Stimulated activated effector memory CD8-positive, alpha-beta T cell treated with anti-CD3 and anti-CD28 coated beads, Interleukin-12 subunit alpha, Interleukin-12 subunit beta, amount 100 ng/mL, for 72 hours (primary cell): Measurements from ENCODE around the gene CCL7.

Experiments used
- ATAC-seq: fragments of 150-1000 bp; cut with Tn5 transposase; 2 replicates; pipeline ENCODE4 v1.10.0; 2021
- DNase-seq, 2 donors: peaks; one replicate each; pipeline ENCODE4 v3.0.0; 2021 to 2022; ENCODE audit warnings: low spot score in 2 of 2
- H3K27ac Mint-ChIP-seq: one replicate; pipeline ENCODE4 v1.8.0; 2022; ENCODE audit warnings: mild to moderate bottlenecking, mixed read lengths
- H3K36me3 Mint-ChIP-seq: one replicate; pipeline ENCODE4 v1.8.0; 2022; ENCODE audit warnings: mild to moderate bottlenecking, mixed read lengths
- H3K4me1 Mint-ChIP-seq: one replicate; pipeline ENCODE4 v1.8.0; 2022; ENCODE audit warnings: mixed read lengths
- H3K4me3 Mint-ChIP-seq: one replicate; pipeline ENCODE4 v1.8.0; 2022; ENCODE audit warnings: mild to moderate bottlenecking, mixed read lengths
- H3K9me3 Mint-ChIP-seq: one replicate; pipeline ENCODE4 v1.8.0; 2022; ENCODE audit warnings: mixed read lengths

The CCL7 gene

GRCh38 chr17:34254651-34255380 lies 15.2 kb upstream of the CCL7 start, which contains the start of gene CCL2:
CCL2 (plus strand) TSS chr17:34255285; CDS start chr17:34255350, 65 bp downstream.
- Mint-ChIP-seq H3K36me3 (no peaks in the 10 kb centered on the region), H3K9me3 (no peaks in the 10 kb centered on the region), H3K4me1 (no peaks in the 10 kb centered on the region), H3K4me3 (no peak within 1 kb of the TSS), H3K27ac (no peak within 1 kb of the TSS)
- DNase-seq (no peak), ATAC-seq (no peak)

DNA sequence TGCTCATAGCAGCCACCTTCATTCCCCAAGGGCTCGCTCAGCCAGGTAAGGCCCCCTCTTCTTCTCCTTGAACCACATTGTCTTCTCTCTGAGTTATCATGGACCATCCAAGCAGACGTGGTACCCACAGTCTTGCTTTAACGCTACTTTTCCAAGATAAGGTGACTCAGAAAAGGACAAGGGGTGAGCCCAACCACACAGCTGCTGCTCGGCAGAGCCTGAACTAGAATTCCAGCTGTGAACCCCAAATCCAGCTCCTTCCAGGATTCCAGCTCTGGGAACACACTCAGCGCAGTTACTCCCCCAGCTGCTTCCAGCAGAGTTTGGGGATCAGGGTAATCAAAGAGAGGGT lies 14.7 kb upstream of the CCL7 start:
- no peaks in the 10 kb centered on the region for H3K4me1 Mint-ChIP-seq
- H3K4me3 Mint-ChIP-seq = no peak overlapping the region
- DNase-seq (no peak), ATAC-seq (no peak)
- H3K36me3 Mint-ChIP-seq = no peaks in the 10 kb centered on the region
- no peak overlapping the region for H3K27ac Mint-ChIP-seq
- H3K9me3 Mint-ChIP-seq = no peaks in the 10 kb centered on the region

DNA sequence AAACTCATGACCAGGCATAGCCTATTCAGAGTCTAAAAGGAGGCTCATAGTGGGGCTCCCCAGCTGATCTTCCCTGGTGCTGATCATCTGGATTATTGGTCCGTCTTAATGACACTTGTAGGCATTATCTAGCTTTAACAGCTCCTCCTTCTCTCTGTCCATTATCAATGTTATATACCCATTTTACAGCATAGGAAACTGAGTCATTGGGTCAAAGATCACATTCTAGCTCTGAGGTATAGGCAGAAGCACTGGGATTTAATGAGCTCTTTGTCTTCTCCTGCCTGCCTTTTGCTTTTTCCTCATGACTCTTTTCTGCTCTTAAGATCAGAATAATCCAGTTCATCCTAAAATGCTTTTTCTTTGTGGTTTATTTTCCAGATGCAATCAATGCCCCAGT lies 14.2 kb upstream of the CCL7 start:
- Mint-ChIP-seq H3K4me1 (no peaks in the 10 kb centered on the region), H3K4me3 (no peak overlapping the region), H3K36me3 (no peaks in the 10 kb centered on the region), H3K27ac (no peak overlapping the region), H3K9me3 (no peaks in the 10 kb centered on the region)
- ATAC-seq = no peak
- DNase-seq = no peak

DNA sequence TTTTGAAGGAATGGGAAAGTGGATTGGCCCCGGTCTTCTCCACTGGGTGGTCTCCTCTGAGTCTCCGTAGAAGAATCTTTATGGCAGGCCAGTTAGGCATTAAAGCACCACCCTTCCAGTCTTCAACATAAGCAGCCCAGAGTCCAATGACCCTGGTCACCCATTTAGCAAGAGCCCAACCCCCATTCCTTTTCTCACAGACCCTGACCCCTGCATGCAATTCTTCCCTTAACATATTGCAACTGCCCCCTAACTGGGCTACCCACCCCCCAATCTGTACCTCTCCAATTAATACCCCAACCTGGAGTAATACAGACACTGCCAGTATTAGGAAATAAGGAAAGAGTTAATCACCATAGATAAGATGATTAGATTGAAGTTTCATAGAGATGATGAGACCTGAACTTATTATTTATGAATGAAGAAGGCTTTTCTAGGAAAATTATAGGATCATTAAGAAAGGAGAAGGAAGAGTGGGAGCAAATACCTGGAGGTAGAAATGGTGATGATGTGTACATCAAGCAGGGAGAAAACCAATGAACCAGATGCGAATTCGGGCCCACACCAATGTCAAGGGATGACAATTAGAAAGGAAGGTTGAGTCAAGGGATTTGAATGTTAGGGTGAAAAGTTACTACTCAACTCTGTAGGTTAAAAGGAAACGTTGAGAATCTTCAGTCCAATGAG lies 12.6 kb upstream of the CCL7 start:
- Mint-ChIP-seq H3K27ac (no peak overlapping the region), H3K4me3 (no peak overlapping the region), H3K4me1 (no peaks in the 10 kb centered on the region), H3K36me3 (no peaks in the 10 kb centered on the region), H3K9me3 (no peaks in the 10 kb centered on the region)
- DNase-seq (no peak), ATAC-seq (no peak)

- ATAC-seq (no peak), DNase-seq (no peak)
- H3K4me1 Mint-ChIP-seq = no peaks in the 10 kb centered on the region
- no peaks in the 10 kb centered on the region for H3K36me3 Mint-ChIP-seq
- no peaks in the 10 kb centered on the region for H3K9me3 Mint-ChIP-seq
- no peak overlapping the region for H3K27ac Mint-ChIP-seq
- no peak overlapping the region for H3K4me3 Mint-ChIP-seq
These were observed 12.1 kb upstream of the CCL7 start for GRCh38 chr17:34257986-34258326.

GRCh38 chr17:34259146-34259545 lies 10.9 kb upstream of the CCL7 start:
- no peak overlapping the region for H3K4me3 Mint-ChIP-seq
- DNase-seq (no peak), ATAC-seq (no peak)
- no peaks in the 10 kb centered on the region for H3K36me3 Mint-ChIP-seq
- no peak overlapping the region for H3K27ac Mint-ChIP-seq
- no peaks in the 10 kb centered on the region for H3K4me1 Mint-ChIP-seq
- no peaks in the 10 kb centered on the region for H3K9me3 Mint-ChIP-seq

- Mint-ChIP-seq H3K36me3 (no peaks in the 10 kb centered on the region), H3K9me3 (no peaks in the 10 kb centered on the region)
These were observed 9.2 kb upstream of the CCL7 start for GRCh38 chr17:34260861-34261260.

DNA sequence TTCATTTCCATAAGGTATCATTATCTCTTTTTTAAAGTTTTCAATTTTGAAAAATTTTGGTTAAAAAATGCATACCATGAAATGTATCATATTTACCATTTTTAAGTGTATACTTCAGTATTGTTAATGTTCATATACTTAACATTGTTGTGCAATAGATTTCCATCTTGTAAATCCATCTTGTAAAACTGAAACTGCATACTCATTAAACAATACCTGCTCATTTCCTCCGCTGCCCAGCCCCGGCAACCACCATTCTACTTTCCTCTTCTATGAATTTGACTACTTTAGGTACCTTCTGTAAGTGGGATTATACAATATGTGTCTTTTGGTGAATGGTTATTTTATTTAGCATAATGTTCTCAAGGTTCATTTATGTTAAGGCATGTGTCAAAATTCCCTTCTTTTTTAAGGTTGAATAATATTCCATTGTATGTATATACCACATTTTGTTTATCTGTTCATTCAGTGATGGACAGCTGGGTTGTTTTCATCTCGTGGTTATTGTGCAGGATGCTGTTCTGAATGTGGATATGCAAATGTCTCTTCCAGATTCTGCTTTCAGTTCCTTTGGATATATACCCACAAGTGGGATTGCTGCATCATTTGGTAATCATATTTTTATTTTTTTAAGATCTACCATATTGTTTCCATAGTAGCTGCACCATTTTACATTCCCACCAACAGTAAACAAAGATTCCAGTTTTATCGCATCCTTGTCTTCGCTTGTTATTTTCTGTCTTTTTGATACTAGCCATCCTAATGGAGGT lies 8.3 kb upstream of the CCL7 start:
- H3K9me3 Mint-ChIP-seq = no peaks in the 10 kb centered on the region
- no peak overlapping the region for H3K27ac Mint-ChIP-seq
- no peak for DNase-seq
- H3K36me3 Mint-ChIP-seq = no peaks in the 10 kb centered on the region
- no peaks in the 10 kb centered on the region for H3K4me1 Mint-ChIP-seq
- peak; percentile 57 for ATAC-seq
- no peak overlapping the region for H3K4me3 Mint-ChIP-seq

More at GRCh38 chr17:34260861-34261260, 9.2 kb upstream of the CCL7 start:
- no peak overlapping the region for H3K4me3 Mint-ChIP-seq
- DNase-seq = no peak
- ATAC-seq = no peak
- H3K27ac Mint-ChIP-seq = no peak overlapping the region
- no peaks in the 10 kb centered on the region for H3K4me1 Mint-ChIP-seq

DNA sequence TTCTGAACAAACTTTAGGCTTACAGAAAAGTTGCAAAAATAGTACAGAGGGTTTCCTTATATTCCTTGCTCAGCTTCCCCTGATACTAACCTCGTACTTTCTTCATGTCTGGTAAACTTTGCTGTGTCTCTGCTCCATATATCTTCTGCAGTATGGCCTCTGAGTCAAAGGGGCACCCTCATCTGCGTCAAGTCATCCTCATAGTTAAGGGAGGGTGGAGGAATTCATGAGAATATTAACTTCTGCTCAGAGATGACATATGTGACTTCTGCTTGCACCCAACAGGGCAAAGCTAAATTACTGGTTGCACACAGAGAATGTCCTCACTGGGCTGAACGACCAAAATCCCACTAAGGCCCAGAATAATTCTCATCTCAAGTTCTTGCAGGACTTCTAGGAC lies 4.3 kb upstream of the CCL7 start:
- Mint-ChIP-seq H3K4me1 (no peaks in the 10 kb centered on the region), H3K36me3 (no peaks in the 10 kb centered on the region), H3K4me3 (no peak overlapping the region), H3K27ac (no peak overlapping the region), H3K9me3 (no peaks in the 10 kb centered on the region)
- ATAC-seq (no peak), DNase-seq (no peak)

DNA sequence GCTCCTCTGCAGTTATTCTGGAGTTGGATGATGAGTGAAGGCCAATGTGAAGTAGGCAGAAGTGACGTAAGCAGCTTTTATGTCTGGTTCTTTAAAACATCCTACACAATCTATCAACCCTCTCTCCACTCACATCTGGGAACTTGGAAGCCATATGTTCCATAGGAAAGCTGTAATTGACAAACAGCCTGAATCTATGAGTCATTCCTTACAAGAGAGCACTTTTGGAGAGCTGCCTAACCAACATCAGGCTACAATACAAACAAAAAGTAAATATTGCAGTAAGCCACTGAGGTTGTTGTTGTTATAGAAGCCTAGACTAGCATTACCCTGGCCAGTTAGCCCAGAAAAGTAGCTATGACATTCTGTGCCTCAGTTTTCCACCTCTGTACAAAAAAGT lies 5.9 kb downstream of the CCL7 start:
- H3K27ac Mint-ChIP-seq = no peak overlapping the region
- no peaks in the 10 kb centered on the region for H3K4me1 Mint-ChIP-seq
- H3K36me3 Mint-ChIP-seq = no peaks in the 10 kb centered on the region
- H3K9me3 Mint-ChIP-seq = no peaks in the 10 kb centered on the region
- DNase-seq (no peak), ATAC-seq (no peak)
- H3K4me3 Mint-ChIP-seq = no peak overlapping the region

DNA sequence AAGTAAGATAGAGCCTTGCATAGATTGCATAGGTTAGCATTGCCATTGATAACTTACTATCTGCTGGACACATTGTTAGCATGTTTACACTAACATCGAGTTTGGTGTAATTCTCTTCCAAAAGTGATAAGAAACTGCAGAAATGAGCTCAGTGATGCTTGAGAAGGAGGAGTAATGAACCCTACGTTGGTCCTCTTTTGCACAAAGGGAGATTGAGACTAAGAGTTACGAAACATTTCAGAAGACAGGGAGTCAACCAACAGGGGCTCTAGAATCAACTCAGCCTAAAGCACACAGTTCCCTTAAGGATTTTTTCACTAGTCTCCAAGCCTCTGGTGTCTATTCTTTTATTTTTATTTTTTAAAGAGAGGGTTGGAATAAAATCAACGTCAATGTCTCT lies 6.8 kb downstream of the CCL7 start:
- Mint-ChIP-seq H3K9me3 (no peaks in the 10 kb centered on the region), H3K27ac (no peak overlapping the region), H3K4me1 (no peaks in the 10 kb centered on the region), H3K36me3 (no peaks in the 10 kb centered on the region), H3K4me3 (no peak overlapping the region)
- DNase-seq = no peak
- ATAC-seq = no peak

GRCh38 chr17:34283571-34283970 lies 13.6 kb downstream of the CCL7 start:
- Mint-ChIP-seq H3K36me3 (no peaks in the 10 kb centered on the region), H3K27ac (no peak overlapping the region), H3K4me3 (no peak overlapping the region), H3K9me3 (no peaks in the 10 kb centered on the region), H3K4me1 (no peaks in the 10 kb centered on the region)
- no peak for DNase-seq
- ATAC-seq = no peak

DNA sequence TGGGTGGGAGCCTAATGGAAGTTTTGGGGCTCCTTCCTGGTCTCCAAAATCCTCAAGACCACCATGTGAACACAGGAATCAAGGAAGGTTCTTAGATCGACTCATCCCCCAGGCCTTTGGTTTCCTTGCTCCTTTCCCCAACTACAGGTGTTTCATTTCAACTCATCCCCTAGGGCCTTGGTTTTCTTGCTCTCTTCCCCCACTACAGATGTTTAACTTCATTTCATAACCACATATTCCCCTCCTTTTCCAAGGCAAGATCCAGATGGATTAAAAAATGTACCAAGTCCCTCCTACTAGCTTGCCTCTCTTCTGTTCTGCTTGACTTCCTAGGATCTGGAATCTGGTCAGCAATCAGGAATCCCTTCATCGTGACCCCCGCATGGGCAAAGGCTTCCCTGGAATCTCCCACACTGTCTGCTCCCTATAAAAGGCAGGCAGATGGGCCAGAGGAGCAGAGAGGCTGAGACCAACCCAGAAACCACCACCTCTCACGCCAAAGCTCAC lies 15.3 kb downstream of the CCL7 start, which contains the start of gene CCL11:
TSS of gene CCL11 (plus strand) at position 457 of the 507 bp plus-strand sequence. CDS start 67 bp downstream, outside the sequence.
- H3K4me1 Mint-ChIP-seq = no peaks in the 10 kb centered on the region
- DNase-seq (no peak), ATAC-seq (no peak)
- H3K9me3 Mint-ChIP-seq = no peaks in the 10 kb centered on the region
- H3K4me3 Mint-ChIP-seq = no peak within 1 kb of the TSS
- H3K27ac Mint-ChIP-seq = no peak within 1 kb of the TSS
- H3K36me3 Mint-ChIP-seq = no peaks in the 10 kb centered on the region

GRCh38 chr17:34287875-34288274 lies 17.9 kb downstream of the CCL7 start:
- H3K27ac Mint-ChIP-seq = no peak overlapping the region
- no peaks in the 10 kb centered on the region for H3K4me1 Mint-ChIP-seq
- no peaks in the 10 kb centered on the region for H3K9me3 Mint-ChIP-seq
- DNase-seq (no peak), ATAC-seq (no peak)
- no peak overlapping the region for H3K4me3 Mint-ChIP-seq
- no peaks in the 10 kb centered on the region for H3K36me3 Mint-ChIP-seq

GRCh38 chr17:34290586-34290985 lies 20.6 kb downstream of the CCL7 start:
- no peaks in the 10 kb centered on the region for H3K4me1 Mint-ChIP-seq
- no peaks in the 10 kb centered on the region for H3K36me3 Mint-ChIP-seq
- ATAC-seq (no peak), DNase-seq (no peak)
- H3K27ac Mint-ChIP-seq = no peak overlapping the region
- no peaks in the 10 kb centered on the region for H3K9me3 Mint-ChIP-seq
- no peak overlapping the region for H3K4me3 Mint-ChIP-seq
